ENCODE results near the gene MOCOS.

DNA sequence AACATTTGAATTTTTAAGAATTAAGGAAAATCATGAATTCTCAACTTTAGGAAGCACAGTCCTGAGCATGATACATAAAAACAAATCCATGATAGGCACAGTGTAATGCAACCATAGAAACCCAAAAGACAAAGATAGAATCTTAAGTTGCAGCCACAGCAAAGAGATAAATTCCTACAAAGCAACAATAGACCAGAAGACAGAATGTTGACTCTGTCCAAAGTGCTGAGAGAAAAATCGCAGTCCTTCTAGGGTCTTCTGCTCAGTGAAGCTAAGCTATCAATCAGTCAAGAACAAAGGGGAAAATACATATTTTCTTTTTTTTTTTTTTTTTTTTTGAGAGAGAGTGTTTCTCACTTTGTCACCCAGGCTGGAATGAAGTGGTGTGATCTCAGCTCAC lies 88.3 kb downstream of the MOCOS start:
- TF ChIP-seq, protein P1, sequence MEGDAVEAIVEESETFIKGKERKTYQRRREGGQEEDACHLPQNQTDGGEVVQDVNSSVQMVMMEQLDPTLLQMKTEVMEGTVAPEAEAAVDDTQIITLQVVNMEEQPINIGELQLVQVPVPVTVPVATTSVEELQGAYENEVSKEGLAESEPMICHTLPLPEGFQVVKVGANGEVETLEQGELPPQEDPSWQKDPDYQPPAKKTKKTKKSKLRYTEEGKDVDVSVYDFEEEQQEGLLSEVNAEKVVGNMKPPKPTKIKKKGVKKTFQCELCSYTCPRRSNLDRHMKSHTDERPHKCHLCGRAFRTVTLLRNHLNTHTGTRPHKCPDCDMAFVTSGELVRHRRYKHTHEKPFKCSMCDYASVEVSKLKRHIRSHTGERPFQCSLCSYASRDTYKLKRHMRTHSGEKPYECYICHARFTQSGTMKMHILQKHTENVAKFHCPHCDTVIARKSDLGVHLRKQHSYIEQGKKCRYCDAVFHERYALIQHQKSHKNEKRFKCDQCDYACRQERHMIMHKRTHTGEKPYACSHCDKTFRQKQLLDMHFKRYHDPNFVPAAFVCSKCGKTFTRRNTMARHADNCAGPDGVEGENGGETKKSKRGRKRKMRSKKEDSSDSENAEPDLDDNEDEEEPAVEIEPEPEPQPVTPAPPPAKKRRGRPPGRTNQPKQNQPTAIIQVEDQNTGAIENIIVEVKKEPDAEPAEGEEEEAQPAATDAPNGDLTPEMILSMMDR (IDR thresholded peaks at IDR 0.05): no peak
- TF ChIP-seq POLR2A (IDR thresholded peaks at IDR 0.05): no peak

Data from body of pancreas (tissue), 4 donors.